NOMO-1 treated with dmso at 0.1 percent for 144 hours (cell line): ENCODE results near the gene DPM1.

ENCODE experiments used
- DNase-seq: peaks from one replicate; lab custom pipeline; 2025; ENCODE audit not compliant: unreplicated experiment; lab: John Stamatoyannopoulos, UW

Gene DPM1

DNA sequence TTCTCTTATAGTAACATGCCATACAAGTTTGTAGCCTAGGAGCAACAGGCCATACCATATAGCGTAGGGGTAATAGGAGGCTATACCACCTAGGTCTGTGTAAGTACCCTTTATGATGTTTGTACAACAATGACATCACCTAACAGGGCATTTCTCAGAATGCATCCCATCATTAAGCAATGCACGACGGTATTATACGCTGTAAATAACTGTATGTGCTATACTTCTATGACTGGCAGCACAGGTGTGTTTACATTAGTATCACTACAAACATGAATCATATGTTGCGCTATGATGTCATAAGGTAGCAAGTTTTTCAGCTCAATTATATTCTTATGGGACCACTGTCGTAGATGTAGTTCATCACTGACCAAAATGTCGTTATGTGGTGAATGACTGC is 58.1 kb downstream of the DPM1 start:
- DNase-seq: no peak

DNA sequence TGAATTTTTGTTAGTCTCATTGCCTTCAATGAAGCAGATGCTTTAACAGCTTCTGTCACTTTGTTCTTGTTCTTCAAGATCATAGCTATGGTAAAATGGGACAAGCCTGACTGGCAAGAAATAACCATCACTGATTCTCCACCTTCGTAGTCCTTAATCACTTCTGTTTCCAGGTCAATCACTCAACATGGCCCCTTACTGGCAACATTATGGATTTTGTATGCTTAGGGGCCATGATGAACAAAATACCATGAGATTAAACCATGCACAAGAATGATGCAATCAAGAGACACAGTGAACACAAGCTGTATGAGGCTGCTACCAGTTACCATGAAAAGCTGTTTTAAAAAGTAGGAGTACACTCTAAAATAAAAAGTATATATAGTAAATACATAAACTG is 59.9 kb downstream of the DPM1 start:
- DNase-seq: no peak

DNA sequence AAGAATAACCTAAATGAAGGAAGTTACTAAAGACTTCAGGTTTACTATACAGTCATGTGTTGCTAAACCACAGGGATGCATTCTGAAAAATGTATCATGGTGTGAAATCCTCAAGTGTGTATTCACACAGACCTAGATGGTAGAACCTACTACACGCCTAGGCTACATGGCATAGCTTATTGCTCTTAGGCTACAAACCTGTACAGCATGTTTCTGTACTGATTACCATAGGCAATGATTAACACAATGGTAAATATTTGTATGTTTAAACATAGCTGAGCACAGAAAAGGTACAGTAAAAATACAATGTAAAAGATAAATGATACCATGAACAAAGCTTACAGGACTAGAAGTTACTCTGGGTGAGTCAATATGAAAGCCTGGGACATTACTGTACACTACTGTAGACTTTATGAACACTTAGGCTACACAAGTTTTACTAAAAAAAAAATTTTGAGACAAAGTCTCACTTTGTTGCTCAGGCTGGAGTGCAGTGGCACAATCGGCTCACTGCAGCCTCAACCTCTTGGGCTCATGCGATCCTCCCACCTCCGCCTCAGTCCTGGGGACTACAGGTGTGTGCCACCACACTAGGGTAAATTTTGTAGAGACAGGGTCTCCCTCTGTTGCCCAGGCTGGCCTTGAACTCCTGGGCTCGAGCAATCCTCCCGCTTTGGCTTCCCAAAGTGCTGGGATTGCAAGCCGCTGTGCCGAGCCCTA is 63.1 kb downstream of the DPM1 start:
- no peak for DNase-seq

DNA sequence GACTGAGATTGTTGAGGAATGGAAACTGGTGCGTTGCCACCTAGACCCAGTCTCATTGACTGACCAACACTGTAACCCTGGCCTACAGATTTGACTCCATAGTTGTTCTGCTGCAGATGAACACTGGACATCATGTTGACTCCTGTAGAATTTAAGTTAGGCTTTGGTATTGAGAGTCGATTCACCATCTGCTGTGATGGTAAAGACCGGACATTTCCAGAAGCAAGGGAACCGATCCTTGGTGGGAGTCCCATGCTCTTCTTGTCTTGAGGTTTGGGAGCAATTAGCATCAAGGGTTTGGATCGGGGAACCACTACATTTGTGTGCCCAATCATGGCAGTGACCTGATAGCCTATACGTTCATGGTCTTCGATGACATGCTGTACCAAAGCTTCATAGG is 64.7 kb downstream of the DPM1 start:
- DNase-seq: no peak

DNA sequence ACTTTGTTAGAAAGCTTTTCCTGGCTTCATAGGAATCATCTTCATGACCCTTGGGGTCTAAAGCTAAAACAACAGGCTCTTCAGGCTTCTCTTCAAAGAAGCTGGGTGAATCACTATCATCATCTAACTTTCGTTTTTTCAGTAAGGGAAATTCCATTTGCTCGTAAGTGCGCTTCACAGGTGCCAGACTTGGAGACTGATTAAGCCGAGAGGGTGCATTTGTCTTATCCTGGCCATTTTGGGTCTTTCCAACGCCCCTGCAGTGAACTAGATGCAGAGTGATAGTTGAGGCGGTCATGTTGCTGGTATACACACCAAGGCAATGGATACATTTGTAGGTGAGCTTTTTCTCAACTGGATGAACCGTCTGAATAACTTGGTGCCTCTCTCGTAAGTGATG is 65.9 kb downstream of the DPM1 start:
- no peak for DNase-seq

DNA sequence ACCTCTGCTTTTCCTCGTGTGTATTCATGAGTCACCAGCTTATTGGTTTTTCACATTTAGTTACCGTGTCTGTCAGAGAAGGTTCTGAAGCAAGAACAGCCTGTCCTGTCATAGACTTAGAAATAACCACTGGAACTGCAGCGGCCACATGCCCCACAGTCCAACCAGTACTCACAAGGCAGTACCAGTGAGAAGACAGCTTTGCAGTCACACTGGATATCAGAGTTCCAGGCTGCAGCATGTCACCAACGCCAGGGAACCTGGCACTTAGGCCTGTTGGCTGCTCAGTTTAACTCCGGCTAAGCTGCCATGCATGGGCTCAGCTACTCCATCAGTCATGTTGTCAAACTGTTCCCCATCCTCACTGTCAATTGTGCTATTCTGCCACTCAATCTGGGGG is 67.2 kb downstream of the DPM1 start:
- DNase-seq: no peak

DNA sequence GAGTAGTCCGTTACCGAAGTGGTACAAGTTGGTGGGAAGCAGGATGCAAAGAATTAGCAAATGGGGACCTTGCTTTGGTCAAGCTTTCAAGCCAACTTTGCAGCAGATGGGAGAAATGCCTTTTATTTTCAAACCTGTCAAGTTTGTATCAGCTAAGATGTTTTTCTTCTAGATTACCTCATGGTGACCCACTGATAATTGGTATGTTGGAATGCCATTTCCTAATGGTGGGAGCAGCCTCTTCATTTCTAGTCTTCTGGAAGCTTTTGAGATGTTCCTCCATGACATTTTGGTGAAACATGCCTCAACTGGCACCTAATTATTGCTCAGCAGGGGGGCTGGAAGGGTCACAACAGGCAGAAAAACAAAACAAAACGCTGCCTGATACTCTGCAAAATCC is 70.8 kb downstream of the DPM1 start:
- DNase-seq: no peak

DNA sequence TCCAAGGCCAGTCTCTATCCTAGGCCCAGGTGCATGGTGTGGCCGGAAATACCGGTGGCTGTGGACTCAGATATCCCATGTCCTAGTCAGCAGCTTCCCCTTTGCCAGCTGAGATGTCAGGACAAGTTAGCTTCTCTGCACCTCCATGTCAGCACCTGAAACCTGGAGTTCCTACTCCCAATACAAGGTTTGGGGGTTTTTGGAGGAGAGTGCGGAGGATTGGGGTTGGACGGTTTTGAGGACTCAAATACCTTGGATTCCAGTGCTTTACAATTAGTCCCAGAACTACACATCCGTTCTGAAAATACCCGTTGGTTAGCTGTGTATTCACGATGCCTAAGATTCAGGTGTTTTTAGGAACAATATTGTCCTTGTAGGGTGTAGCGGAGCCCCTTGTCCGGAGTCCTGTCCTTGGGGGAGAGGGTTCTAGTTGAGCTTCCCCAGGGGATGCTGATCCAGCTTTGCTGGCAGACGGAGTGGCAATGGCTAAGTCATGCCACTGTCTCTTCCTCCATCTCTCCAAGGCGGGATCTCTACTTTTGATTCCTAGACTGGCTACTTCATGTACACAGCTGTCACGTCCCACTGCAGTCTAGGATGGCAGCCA is 72.0 kb downstream of the DPM1 start:
- DNase-seq: no peak

DNA sequence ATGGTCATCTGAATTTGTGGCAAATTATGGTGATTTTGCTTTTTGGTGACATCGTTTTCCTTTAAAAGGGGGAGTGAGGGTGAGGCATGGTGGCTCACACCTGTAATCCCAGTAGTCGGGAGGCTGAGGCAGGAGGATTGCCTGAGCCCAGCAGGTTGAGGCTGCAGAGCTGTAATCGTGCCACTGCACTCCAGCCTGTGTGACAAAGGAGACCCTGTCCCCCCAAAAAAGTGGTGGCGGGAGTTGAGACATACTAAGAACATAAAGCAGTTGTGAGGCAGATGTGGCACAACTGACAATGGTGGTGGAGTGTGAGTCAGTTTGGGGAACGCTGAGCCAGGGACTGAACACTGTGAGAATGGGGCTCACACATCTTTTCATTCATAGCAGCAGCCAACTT is 72.6 kb downstream of the DPM1 start:
- no peak for DNase-seq

DNA sequence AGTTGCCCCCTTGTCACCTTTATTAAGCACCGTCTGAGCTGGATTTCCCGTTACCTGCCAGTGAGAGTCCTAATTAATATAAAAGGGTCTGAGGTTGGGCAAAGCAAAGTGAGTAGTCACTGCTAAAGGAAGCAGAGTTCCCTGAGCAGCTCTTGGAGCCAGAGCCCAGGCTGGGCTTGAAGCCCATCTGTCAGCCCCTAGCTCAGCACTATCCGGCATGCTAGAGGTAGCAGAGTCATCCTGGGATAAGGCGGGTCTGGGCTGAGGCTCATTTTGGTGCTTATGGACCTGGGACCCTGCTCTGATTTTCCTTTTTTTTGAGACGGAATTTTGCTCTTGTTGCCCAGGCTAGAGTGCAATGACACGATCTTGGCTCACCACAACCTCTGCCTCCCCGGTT is 73.3 kb downstream of the DPM1 start:
- DNase-seq: no peak
